Activated CD8-positive, alpha-beta memory T cell treated with anti-CD3 and anti-CD28 coated beads for 1 hour (primary cell): ENCODE measurements around the gene RIMBP2.

Experiments used
- DNase-seq, 2 donors: peaks; one replicate each; pipeline ENCODE4 v3.0.0-alpha.2; 2020; ENCODE audit warnings: low read depth in 1 of 2; ENCODE audit errors: extremely low read depth in 1 of 2

RIMBP2 gene

DNA sequence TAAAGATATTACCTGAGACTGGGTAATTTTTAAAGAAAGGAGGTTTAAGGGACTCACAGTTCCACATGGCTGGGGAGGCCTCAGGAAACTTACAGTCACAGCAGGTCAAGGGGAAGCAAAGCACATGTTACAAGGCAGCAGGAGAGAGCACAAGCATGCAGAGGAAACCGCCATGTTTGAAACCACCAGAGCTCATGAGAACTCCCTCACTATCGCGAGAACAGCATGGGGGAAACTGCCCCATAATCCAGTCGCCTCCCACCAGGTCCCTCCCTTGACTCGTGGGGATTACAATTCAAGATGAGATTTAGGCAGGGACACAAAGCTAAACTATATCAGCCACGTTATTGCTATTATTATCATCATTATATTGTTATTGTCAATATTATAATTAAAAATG, 138.7 kb downstream of the RIMBP2 start:
- DNase-seq, result no peak

GRCh38 chr12:130576371-130576816, 139.7 kb downstream of the RIMBP2 start:
- no peak for DNase-seq

- DNase-seq, result no peak
Measured at GRCh38 chr12:130574402-130574801, 141.7 kb downstream of the RIMBP2 start.

GRCh38 chr12:130573766-130574165, 142.3 kb downstream of the RIMBP2 start:
- no peak for DNase-seq

GRCh38 chr12:130573235-130573634, 142.9 kb downstream of the RIMBP2 start:
- DNase-seq, result no peak

DNA sequence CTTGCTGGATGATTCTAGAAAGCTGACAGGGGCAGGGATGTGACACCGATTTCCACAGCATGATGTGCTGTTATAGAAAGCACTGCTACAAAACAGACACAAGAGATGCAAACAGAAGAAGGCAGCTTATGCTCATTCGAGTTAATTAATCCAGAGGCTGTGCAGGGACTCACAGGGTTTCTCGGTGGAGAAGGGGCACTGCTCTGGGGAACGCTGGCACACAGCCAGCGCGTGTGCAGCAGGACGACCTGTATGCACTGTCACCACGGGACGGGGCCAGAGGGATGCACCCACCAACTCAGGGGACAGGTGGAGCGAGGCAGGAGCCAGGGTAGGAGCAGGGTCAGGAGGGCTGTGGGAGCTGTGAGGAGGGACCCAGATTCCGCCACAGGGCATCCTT, 143.5 kb downstream of the RIMBP2 start:
- no peak for DNase-seq

DNA sequence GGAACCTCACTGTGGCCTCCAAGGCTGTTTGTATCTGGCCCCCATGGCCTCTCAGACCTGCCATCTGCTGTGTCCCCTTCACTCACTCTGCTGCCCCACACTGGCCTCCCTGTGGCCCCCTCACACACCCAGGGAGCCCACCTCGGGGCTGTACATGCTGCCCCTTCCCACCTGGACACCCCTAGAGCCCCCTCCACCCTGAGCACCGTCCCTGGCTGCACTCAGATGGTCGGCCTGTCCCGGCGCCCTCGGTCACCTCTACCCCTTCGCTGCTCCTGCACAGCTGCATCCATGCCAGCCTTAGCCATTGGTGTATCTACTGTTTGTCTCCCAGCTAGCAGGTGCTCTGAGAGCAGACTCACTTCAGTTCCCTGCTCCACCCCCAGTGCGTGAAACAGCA, 144.4 kb downstream of the RIMBP2 start:
- DNase-seq, result no peak

DNA sequence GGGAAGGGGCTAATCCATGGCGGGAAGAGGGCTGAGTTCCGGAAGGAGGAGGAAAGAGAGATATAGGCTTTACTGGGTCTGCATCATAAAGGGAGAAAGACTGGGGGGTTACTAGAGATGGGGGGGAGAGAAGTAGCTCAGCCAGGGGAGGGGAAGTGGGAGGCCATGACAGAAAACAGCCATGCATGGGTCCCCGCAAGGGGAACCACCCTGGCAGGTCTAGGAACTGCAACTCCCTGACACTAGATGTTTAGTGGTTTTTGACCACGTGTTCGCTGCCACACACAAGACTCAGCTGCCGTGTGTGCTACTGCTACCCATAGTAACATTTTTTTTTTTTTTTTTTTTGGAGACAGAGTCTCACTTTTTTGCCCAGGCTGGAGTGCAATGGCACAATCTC, 145.0 kb downstream of the RIMBP2 start:
- no peak for DNase-seq

- DNase-seq, result no peak
Measured at GRCh38 chr12:130569521-130569920, 146.6 kb downstream of the RIMBP2 start.

GRCh38 chr12:130568501-130568900, 147.6 kb downstream of the RIMBP2 start:
- DNase-seq, result no peak

- DNase-seq, result no peak
Measured at GRCh38 chr12:130568041-130568440, 148.1 kb downstream of the RIMBP2 start.

GRCh38 chr12:130566446-130567155, 149.5 kb downstream of the RIMBP2 start:
- no peak for DNase-seq

DNA sequence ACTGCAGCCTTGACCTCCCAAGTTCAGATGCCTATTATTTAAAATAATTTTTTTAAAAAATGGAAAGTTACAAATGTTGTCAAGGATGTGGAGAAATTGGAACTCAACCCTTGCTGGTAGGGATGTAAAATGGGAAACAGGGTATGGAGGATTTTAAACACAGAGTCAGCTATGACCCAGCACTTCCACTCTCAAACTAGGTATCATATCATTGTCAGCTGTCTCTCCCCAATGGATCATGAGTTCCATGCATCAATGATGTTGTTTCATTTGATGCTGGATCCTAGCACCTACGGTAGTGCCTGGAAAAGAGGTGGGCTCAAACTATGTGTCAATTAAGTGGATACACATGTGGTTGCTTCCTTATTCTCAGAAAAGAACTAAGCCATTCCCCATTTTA, 150.9 kb downstream of the RIMBP2 start:
- no peak for DNase-seq

GRCh38 chr12:130563323-130563722, 152.8 kb downstream of the RIMBP2 start:
- DNase-seq, result no peak

DNA sequence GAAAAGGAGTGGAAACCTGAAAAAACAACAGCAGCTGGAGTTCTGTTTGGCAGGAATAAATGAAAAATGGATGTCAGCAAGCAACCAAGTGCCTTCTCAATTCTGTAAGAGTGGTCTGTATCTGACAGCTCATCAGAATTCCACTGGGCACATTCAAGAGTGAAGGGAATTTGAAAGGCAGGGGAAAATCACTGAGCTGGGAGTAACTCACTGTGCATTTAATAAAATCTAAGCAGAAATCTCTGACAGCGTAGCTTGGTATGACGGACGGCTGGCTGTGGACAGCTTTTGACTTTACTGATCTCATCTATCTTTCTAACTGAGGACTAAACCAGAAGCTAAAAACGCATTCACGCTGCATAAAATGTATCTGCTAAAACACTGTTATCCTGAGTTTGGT, 153.4 kb downstream of the RIMBP2 start:
- DNase-seq, result no peak

- no peak for DNase-seq
Measured at GRCh38 chr12:130560321-130560720, 155.8 kb downstream of the RIMBP2 start.

DNA sequence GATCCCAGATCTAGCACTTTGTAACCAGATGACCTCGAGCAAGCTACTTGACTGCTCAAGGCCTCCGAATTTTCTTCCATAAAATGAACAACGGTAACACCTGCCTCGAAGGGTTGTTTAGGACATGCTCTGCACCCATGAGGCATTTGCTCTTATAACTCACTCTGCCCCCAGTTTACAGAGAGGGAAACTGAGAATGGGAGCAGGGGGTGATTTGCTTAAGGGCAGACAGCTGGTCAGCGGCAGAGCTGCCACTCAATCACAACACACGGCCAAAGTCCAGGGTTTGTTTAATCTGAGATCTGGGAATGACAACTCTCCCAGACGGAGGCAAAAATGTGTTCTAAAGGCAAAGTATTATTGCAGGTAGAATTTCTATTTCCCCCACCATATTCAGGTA, 156.3 kb downstream of the RIMBP2 start:
- DNase-seq, result no peak

DNA sequence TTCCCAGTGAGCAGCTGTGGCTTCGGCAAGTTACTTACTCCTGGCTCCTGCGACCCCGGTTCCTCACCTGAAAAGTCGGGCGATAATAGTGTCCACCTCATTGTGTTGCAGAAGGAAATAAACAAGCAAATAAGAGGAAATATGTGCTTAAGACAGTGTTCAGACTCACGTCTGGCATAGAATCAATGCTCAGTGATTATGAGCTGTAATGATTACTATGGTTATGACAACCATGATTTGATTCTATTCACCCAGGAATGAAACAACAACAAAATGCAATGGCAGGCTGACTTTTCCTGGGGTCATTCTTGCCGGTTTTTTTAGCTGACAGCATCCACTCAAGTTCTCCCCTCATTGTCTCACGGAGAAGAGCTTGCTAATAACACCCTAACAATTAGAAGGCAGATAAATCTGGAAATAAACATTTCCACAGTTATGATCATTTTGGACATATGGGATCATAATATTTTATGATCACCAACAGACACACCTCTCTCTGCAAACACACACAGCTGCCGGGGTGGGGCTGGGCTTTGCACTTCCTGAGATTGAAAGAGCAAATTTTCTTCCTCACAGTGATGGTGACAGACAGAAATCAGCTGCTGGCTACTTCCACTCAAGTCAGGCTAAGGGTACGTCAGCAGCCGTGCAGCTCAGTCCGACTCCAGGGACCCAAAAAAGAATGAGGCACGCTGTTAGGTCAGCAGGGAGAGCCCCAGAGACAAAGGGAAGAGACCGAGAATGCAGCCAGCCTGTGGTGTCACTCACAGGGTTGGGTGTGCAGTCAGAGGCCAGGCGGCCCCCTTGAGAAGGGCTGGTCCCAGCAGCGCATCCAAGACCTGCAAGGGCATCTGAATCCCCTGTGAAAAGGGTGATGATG, 158.0 kb downstream of the RIMBP2 start:
- DNase-seq, result no peak

DNA sequence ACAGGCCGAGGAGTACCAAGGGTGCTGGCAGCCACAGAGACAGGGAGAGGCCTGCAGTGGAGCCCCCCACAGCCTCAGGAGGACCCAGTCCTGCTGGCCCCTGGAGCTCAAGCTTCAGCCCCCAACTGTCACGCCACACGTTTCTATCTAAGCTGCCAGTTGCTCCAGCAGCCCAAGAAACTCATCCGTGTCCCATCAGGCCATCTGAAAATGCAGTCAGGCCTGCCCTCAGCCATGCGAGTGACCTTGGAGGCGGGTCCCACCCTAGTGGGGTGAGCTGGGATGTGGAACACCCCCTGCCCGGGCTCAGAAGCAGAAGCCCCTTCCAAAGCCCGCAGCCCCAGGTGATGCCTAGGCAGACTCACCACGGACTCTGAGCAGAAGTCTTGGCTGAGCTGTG, 158.9 kb downstream of the RIMBP2 start:
- DNase-seq, result no peak

DNA sequence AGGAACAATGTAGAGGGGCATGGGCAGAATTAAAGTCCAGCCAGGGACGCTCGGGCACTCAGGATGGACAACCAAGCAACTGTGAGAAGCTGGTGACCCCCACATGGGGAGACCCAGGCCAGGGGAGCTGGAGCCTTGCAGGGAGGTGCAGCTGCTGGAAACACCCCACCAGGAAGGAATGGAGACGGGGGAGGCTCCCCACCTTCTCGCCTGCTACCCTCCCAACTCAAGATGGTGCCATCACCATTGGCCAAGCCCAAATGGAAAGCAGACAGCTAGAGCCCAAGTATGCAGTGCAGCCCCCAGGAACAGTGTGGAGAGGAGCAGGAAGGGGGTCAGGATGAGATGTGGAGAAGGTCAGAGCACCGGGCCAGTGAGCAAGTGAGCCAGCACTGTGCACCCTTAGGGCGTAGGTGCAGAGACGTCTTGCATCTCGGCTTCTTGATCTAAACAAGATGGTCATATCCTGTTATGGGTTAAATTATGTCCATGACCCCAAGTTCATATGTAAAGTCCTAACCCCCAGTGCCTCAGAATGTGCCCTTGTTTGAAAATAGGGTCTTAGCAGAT, 159.5 kb downstream of the RIMBP2 start:
- DNase-seq, result no peak

GRCh38 chr12:130555628-130556485, 160.2 kb downstream of the RIMBP2 start:
- DNase-seq, result no peak
